Mononuclear cell (primary cell): ENCODE data around the gene UPK3BL2. TPM values are rescaled to one million over a fixed set of nuclear protein-coding genes. Genes with fewer than 3 reads are reported as not detected.
A peak's percentile ranks its signal among the peaks of the same experiment; 100 is the strongest.
"Not testable (repeated sequence)": the region's sequence is repeated elsewhere in the genome, so short reads cannot be mapped to it uniquely, and the experiment has no call there.

Experiments
- H3K27me3 ChIP-seq: 2 replicates; pipeline ENCODE4 v1.6.0; 2011; ENCODE audit warnings: low read length, control low read depth; ENCODE audit not compliant: insufficient read depth
- H3K4me1 ChIP-seq: 2 replicates; pipeline ENCODE4 v1.5.1; 2011; ENCODE audit warnings: mild to moderate bottlenecking, low read length, control low read depth; ENCODE audit not compliant: insufficient read depth
- H3K4me3 ChIP-seq: 2 replicates; pipeline ENCODE4 v1.5.1; 2011; ENCODE audit warnings: mild to moderate bottlenecking, low read length, moderate library complexity
- H3K9me3 ChIP-seq: 2 replicates; pipeline ENCODE4 v1.5.1; 2011; ENCODE audit warnings: low read depth, mild to moderate bottlenecking, control low read depth, low read length
- total RNA-seq: library from RNA; depleted of rRNA; stranded (reverse); fragments of >200 nt; gene quantifications from one replicate; pipeline ENCODE4 v1.2.3, GENCODE V29; 2012

The UPK3BL2 gene
- total RNA-seq, 1 donor = 15.0 TPM

- H3K4me1 ChIP-seq, H3K27me3 ChIP-seq, H3K9me3 ChIP-seq, H3K4me3 ChIP-seq: not testable (repeated sequence)
Measured at GRCh38 chr7:102512642-102513221, 30.8 kb downstream of the UPK3BL2 start.

GRCh38 chr7:102511860-102512522 is 31.5 kb downstream of the UPK3BL2 start:
- not testable (repeated sequence) for H3K4me1 ChIP-seq, H3K27me3 ChIP-seq, H3K9me3 ChIP-seq, H3K4me3 ChIP-seq

- H3K4me1 ChIP-seq, H3K4me3 ChIP-seq, H3K27me3 ChIP-seq, H3K9me3 ChIP-seq: not testable (repeated sequence)
Measured at GRCh38 chr7:102510575-102510974, 32.9 kb downstream of the UPK3BL2 start.

GRCh38 chr7:102507410-102508088 is 35.9 kb downstream of the UPK3BL2 start:
- H3K4me1 ChIP-seq, H3K4me3 ChIP-seq, H3K27me3 ChIP-seq, H3K9me3 ChIP-seq: not testable (repeated sequence)

- not testable (repeated sequence) for H3K9me3 ChIP-seq, H3K4me1 ChIP-seq, H3K4me3 ChIP-seq, H3K27me3 ChIP-seq
Measured at GRCh38 chr7:102505298-102506185, 38.0 kb downstream of the UPK3BL2 start.

GRCh38 chr7:102503141-102503540 is 40.4 kb downstream of the UPK3BL2 start:
- H3K9me3 ChIP-seq, H3K27me3 ChIP-seq, H3K4me1 ChIP-seq, H3K4me3 ChIP-seq: not testable (repeated sequence)

GRCh38 chr7:102498321-102498720 is 45.2 kb downstream of the UPK3BL2 start:
- H3K9me3 ChIP-seq, H3K4me1 ChIP-seq, H3K4me3 ChIP-seq, H3K27me3 ChIP-seq: not testable (repeated sequence)

GRCh38 chr7:102497308-102497707 is 46.2 kb downstream of the UPK3BL2 start:
- H3K27me3 ChIP-seq, H3K9me3 ChIP-seq, H3K4me1 ChIP-seq, H3K4me3 ChIP-seq: not testable (repeated sequence)

- H3K9me3 ChIP-seq, H3K27me3 ChIP-seq, H3K4me1 ChIP-seq, H3K4me3 ChIP-seq: not testable (repeated sequence)
Measured at GRCh38 chr7:102496861-102497260, 46.6 kb downstream of the UPK3BL2 start.

GRCh38 chr7:102494473-102495149 is 48.9 kb downstream of the UPK3BL2 start:
- H3K4me3 ChIP-seq = not testable (repeated sequence)

GRCh38 chr7:102494026-102494425 is 49.5 kb downstream of the UPK3BL2 start:
- not testable (repeated sequence) for H3K27me3 ChIP-seq, H3K9me3 ChIP-seq, H3K4me1 ChIP-seq
- peak overlapping the region; percentile 22 for H3K4me3 ChIP-seq

More at GRCh38 chr7:102494473-102495149, 48.9 kb downstream of the UPK3BL2 start:
- not testable (repeated sequence) for H3K9me3 ChIP-seq, H3K4me1 ChIP-seq, H3K27me3 ChIP-seq

- not testable (repeated sequence) for H3K4me3 ChIP-seq, H3K27me3 ChIP-seq, H3K9me3 ChIP-seq, H3K4me1 ChIP-seq
Measured at GRCh38 chr7:102493220-102493935, 50.1 kb downstream of the UPK3BL2 start.

GRCh38 chr7:102490529-102491075 is 52.9 kb downstream of the UPK3BL2 start:
- H3K4me1 ChIP-seq, H3K9me3 ChIP-seq, H3K4me3 ChIP-seq, H3K27me3 ChIP-seq: not testable (repeated sequence)
